NCI-H82 (cell line): ENCODE results near the gene ICOSLG.
"Not testable (repeated sequence)": the region's sequence is repeated elsewhere in the genome, so short reads cannot be mapped to it uniquely, and the experiment has no call there.

Experiments
- DNase-seq: peaks from one replicate; lab custom pipeline; 2025; lab: John Stamatoyannopoulos, UW

The ICOSLG gene

GRCh38 chr21:44223334-44223733, 17.4 kb downstream of the ICOSLG start:
- DNase-seq: not testable (repeated sequence)

- not testable (repeated sequence) for DNase-seq
Measured at GRCh38 chr21:44220674-44221073, 20.1 kb downstream of the ICOSLG start.

GRCh38 chr21:44218461-44218860, 22.3 kb downstream of the ICOSLG start:
- DNase-seq: not testable (repeated sequence)

- DNase-seq: not testable (repeated sequence)
Measured at GRCh38 chr21:44211978-44212377, 28.8 kb downstream of the ICOSLG start.

DNA sequence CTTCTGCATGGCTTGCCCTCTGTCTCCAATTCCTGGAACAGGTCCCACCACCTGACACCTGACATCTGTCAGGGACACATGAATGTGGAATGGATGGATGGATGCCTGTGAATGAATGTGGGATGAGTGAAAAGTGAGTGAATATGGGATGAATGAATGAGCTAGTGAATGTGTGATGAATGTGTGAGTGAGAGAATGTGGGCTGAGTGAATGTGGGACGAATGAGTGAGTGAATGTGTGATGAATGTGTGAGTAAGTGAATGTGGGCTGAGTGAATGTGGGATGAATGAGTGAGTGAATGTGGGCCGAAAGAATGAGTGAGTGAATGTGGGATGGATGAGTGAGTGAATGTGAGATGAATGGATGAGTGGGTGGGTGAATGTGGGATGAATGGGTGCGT, 29.2 kb downstream of the ICOSLG start:
- not testable (repeated sequence) for DNase-seq

GRCh38 chr21:44207860-44208646, 32.7 kb downstream of the ICOSLG start:
- DNase-seq: not testable (repeated sequence)

- DNase-seq: not testable (repeated sequence)
Measured at GRCh38 chr21:44206698-44207676, 33.8 kb downstream of the ICOSLG start.

DNA sequence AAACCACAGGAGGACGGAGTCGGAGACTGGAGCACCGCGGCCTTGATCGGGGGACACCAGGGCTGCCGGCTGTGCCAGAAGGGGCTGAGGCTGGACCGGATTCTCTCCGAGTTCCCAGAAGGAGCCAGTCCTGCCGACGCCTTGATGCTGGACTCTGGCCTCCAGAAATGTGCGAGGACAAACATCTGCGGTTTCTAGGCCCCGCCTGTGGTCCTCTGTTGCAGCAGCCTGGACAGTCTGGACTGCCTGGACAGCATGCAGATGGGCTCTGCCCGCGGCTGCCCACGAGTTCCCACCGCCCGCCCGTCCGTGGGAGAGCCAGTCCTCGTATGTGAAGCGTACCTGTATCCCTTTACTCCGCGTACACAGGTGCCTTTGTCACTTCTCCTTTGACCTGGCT, 34.6 kb downstream of the ICOSLG start:
- not testable (repeated sequence) for DNase-seq

DNA sequence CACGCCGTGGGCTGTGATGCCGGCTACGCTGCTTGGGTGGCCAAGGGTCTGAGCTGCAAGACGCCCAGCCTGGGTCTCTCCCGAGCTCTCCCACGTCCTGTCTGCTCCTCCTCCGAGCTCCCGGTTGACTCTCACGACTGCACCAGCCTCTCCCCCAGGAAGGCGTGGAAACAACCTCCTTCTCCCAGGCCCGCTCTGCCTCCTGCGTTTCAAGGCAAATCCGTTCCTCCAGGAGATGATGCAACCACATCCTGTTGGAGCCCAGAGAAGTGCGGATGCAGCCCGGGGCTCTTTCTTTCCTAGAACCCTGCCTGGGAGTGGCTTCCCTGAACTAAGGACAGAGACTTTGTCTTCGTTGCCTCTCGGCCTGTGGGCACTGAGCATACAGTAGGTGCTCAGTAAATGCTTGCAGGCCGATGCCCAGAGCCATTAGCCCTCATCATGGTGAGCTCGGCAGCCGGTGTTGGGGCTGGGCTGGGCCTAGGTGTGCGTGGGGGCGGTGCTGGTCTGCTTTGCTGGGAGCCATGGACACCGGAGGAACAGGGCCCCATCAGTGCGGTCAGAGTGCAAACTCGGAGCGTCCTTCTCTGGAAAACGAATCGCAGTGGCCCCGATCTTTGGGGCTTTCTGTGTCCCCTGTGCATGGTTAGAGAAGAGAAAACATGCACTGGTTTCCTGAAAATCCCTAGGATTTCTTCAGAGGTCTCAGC, 38.0 kb downstream of the ICOSLG start:
- not testable (repeated sequence) for DNase-seq

GRCh38 chr21:44199997-44200396, 40.7 kb downstream of the ICOSLG start:
- DNase-seq: not testable (repeated sequence)

- no peak for DNase-seq
Measured at GRCh38 chr21:44199448-44199847, 41.3 kb downstream of the ICOSLG start.

DNA sequence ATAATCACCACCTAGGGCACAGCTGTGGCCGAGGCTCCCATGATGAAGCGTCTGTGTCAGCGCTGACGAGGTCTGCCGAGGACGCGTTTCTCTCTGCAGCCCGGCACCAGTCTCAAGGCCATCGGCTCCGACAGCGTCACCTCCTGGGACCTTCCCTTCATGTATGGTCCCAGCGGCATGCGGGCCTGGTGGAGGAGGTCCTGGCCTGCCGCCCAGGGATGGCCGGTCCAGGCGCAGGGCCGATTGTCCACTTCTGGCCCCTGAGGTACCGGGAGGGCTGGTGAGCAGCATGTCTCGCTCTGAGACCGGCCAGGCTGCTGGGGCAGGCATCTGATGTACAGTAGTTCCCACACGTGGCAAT, 43.6 kb downstream of the ICOSLG start:
- DNase-seq: not testable (repeated sequence)

DNA sequence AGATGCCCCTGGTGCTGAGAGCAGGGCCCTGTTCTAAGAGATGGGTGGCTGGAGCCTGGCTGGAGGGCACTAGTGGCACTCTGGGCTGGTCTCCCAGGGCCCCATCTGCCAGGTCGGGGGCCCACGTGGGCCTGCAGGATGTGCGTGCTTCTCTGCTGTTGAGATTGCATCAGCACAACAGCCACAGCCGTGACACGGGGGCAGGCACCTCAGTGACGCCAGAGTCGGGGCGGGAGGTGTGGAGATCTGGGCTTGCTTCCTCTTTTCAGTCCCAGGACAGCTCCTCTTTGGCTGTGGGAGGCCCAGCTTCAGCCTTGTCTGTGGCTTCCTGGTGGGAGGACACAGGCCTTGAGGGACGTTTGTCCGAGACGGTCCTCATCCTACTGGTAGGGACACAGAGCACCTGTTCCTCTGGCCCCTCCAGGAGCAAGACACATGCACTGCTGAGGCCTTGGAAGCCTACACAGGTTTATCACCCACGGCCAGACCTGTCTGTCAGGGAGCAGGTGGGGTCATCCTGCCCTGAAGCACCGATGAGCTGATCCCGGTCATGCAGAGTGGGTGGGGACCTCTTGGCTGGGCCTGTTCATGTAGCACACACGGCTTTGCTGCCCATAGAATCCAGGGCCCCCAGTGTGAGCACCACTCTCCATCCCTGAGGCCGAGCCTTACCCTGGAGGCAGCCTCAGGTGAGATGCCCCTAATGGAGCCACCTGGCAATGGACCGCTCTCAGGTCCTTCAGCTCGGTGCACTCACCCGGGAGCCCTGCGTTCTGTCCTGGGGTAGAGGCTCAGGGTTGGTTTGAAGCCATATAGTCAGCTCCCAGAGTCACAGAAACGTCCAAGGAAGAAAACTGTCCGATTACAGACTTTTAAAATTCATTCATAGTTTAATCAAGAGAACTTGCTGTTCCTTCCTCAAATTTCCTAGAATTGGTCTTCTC, 44.3 kb downstream of the ICOSLG start:
- DNase-seq: not testable (repeated sequence)

DNA sequence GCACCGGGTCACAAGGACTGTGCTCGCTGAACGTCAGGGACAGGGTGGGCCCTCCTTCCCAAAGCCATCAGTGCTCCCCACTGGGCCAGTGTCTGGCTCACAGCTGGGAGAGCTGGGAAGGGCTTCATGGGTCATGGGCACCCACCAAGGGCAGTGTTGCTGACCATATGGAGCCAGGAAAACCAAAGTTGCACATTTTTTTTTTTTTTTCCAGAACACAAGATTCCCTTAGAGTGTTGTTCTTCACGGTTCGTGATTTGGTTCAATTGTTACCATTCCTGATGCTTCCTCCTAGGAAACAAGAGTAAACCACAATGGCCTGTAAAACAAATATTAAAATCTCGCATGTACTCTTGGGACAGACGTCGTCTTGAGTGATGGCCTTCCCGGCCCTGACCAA, 45.9 kb downstream of the ICOSLG start:
- DNase-seq: not testable (repeated sequence)

- not testable (repeated sequence) for DNase-seq
Measured at GRCh38 chr21:44194451-44194850, 46.3 kb downstream of the ICOSLG start.

DNA sequence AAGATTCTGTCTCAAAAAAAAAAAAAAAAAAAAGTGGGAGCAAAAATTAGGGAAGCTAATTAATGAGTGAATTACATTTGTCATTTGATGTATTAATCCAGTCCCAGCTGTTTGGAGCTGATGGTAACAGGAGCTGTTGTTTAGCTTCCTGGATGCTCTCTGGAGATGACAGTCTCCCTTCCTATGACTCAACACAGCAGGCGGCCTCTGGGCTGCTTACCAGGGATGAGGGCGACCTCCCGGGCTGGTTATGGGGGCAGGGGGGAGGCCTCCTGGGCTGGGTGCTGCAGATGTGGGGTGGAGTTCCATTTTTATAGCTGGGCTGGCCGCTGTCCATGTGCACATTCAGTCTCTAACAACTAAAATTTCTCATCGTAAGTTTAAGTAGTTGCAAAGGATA, 47.6 kb downstream of the ICOSLG start:
- DNase-seq: not testable (repeated sequence)

GRCh38 chr21:44190349-44191271, 50.1 kb downstream of the ICOSLG start:
- not testable (repeated sequence) for DNase-seq

GRCh38 chr21:44184862-44185261, 55.9 kb downstream of the ICOSLG start:
- DNase-seq: not testable (repeated sequence)

GRCh38 chr21:44182202-44182601, 58.5 kb downstream of the ICOSLG start:
- not testable (repeated sequence) for DNase-seq

DNA sequence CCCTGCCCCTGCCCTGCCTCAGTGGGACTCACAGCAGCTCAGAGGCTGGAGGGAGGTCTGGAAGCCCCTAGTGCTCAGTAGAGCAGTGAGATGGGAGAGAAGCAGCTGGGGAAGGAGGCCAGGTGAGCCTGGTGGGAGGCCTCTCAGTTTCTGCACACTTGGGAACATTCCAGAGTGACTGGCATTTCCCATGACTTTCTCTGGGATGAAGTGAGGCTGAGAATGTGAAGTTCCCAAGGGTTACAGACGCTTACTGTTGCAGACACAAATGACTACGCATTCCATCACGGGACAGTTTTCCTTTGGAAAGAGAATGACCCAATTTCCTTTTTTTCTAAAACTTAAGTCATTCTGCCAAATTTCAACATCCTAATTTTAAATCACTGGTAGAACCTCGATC, 59.2 kb downstream of the ICOSLG start:
- not testable (repeated sequence) for DNase-seq
